Body of pancreas (tissue), 4 donors: ENCODE measurements around the gene TUBA3D. TPM values are rescaled to one million over a fixed set of nuclear protein-coding genes. Genes with fewer than 3 reads are reported as not detected.
"Not testable (repeated sequence)": the region's sequence is repeated elsewhere in the genome, so short reads cannot be mapped to it uniquely, and the experiment has no call there.

Experiments used
- ATAC-seq: fragments of 150-250 bp; one replicate; pipeline ENCODE4 v1.9.1; 2016
- DNase-seq, 4 donors: peaks; one replicate each; pipeline ENCODE4 v3.0.0-alpha.2; 2019
- H3K27ac ChIP-seq, 4 donors: fragments of 200-600 bp; sonication (generic); 1 replicate in 3 of 4; 2 replicates in 1 of 4; pipeline versions ENCODE4 v1.5.1 to v1.6.1; 2016 to 2019; ENCODE audit warnings: mild to moderate bottlenecking in 1 of 4, mixed read lengths in 1 of 4, moderate library complexity in 1 of 4
- H3K27me3 ChIP-seq, 2 donors: fragments of 200-600 bp; sonication (generic); one replicate each; pipeline ENCODE4 v1.6.0; 2016; ENCODE audit warnings: mild to moderate bottlenecking in 1 of 2
- H3K36me3 ChIP-seq, 2 donors: fragments of 200-600 bp; sonication (generic); replicated peaks in 1 of 2; 2 replicates each; pipeline ENCODE4 v1.5.1; 2016; ENCODE audit warnings: low read depth in 2 of 2; ENCODE audit not compliant: insufficient read depth in 1 of 2
- H3K4me1 ChIP-seq: fragments of 200-600 bp; sonication (generic); one replicate; pipeline ENCODE4 v1.6.0; 2016
- H3K4me3 ChIP-seq, 2 donors: fragments of 200-600 bp; sonication (generic); 1 replicate in 1 of 2; 2 replicates in 1 of 2; pipeline ENCODE4 v1.5.1; 2016 to 2019
- H3K9me3 ChIP-seq, 3 donors: fragments of 200-600 bp; sonication (generic); 1 replicate in 2 of 3; 2 replicates in 1 of 3; pipeline ENCODE4 v1.5.1; 2016
- POLR2A ChIP-seq, 3 donors: fragments of 450-650 bp; IDR thresholded peaks; one replicate each; pipeline ENCODE4 v1.6.1; 2016; ENCODE audit warnings: antibody characterized with exemption in 3 of 3, mild to moderate bottlenecking in 2 of 3
- WGBS, 2 donors: methylation state at CpG; one replicate each; pipeline ENCODE4 v1.1.5; 2017; 5-methylcytosine and 5-hydroxymethylcytosine counted together
- intact Hi-C: fragments of 100-400 bp; cut with DNase I; formaldehyde crosslinking; loops from one replicate; pipeline ENCODE4 v1.15.1; 2023
- total RNA-seq, 2 donors: library from RNA; depleted of rRNA; stranded (reverse); fragments of >200 nt; gene quantifications; one replicate each; pipeline ENCODE4 v1.1.0, GENCODE V29; 2016
- TF ChIP-seq, protein P1 (sequence below), 7 experiments: fragments of 450-650 bp in 4 of 7; fragments of 200-600 bp in 3 of 7; sonication (generic) in 3 of 7; IDR thresholded peaks; one replicate each; pipeline ENCODE4 v1.5.1; 2016 to 2019; ENCODE audit warnings: antibody characterized with exemption in 7 of 7

TUBA3D gene
- not detected for total RNA-seq

DNA sequence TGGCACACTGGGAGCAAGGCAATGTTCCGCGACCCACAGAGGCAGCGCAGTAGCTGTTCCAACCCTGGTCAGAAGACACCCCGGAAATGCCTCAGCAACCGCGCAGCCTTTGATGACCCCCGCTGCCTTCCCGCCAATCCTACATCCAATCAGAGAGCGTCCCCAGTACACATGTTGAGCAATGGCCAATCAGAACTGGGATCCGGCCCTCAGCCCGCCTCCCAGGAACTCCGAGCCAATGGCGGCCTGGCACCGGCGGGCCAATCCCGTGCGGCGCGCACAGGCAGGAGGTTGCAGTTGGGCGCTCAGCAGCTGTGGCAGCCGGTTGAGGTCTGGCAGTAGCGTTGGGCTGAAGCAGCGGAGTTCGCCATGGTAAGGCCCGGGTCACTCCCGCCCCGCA lies at the start of gene TUBA3D:
Gene TUBA3D, plus strand, starts transcription at position 289 of the 400 bp plus-strand sequence. Its CDS starts 81 bp downstream, at position 370.
- Histone ChIP-seq H3K9me3 (no peaks in the 10 kb centered on the region), H3K27me3 (no peaks in the 10 kb centered on the region), H3K36me3 (no peaks in the 10 kb centered on the region), H3K4me1 (peaks cover 6% of the 10 kb centered on the region), H3K4me3 (no peak within 1 kb of the TSS), H3K27ac (no peak within 1 kb of the TSS)
- no peak for TF ChIP-seq POLR2A (IDR thresholded peaks at IDR 0.05)
- TF ChIP-seq, protein P1, sequence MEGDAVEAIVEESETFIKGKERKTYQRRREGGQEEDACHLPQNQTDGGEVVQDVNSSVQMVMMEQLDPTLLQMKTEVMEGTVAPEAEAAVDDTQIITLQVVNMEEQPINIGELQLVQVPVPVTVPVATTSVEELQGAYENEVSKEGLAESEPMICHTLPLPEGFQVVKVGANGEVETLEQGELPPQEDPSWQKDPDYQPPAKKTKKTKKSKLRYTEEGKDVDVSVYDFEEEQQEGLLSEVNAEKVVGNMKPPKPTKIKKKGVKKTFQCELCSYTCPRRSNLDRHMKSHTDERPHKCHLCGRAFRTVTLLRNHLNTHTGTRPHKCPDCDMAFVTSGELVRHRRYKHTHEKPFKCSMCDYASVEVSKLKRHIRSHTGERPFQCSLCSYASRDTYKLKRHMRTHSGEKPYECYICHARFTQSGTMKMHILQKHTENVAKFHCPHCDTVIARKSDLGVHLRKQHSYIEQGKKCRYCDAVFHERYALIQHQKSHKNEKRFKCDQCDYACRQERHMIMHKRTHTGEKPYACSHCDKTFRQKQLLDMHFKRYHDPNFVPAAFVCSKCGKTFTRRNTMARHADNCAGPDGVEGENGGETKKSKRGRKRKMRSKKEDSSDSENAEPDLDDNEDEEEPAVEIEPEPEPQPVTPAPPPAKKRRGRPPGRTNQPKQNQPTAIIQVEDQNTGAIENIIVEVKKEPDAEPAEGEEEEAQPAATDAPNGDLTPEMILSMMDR (IDR thresholded peaks at IDR 0.05), result no peak
- ATAC-seq (no peak), DNase-seq (no peak)
- WGBS, 2 donors, result 93 to 97% methylated on average over 5 to 16 of the region's 27 CpGs
- intact Hi-C loops, result no loop called here

DNA sequence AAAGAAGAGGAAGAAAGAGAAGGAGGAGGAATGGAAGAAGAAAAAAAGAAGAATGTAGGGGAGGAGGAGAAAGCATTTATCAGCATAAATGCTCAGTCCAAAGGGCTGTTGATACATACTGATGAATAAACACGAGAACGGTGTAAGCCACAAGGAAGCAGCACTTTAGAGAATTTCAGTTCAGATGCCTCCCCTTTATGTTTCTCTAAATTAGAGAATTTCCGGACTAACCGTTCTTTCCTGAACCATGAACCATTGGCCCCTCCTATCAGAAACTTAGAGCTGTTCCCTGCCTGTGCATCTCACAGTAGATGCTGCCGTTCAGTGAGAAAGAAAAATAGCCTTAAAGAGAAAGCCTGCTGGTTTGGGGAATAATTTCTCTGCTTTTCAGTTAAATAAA lies 49.2 kb upstream of the TUBA3D start:
- WGBS, 2 donors, result 46 to 58% methylated on average over 5 of the region's 5 CpGs
- no peaks in the 10 kb centered on the region for H3K4me1 ChIP-seq
- H3K27ac ChIP-seq, result no peak overlapping the region
- H3K9me3 ChIP-seq, result no peaks in the 10 kb centered on the region
- peaks cover 0 to 6% of the 10 kb centered on the region in 2 donors for H3K27me3 ChIP-seq
- intact Hi-C loops, result no loop called here
- ATAC-seq (no peak), DNase-seq (no peak)
- no peak for TF ChIP-seq POLR2A (IDR thresholded peaks at IDR 0.05)
- TF ChIP-seq, protein P1 (IDR thresholded peaks at IDR 0.05), result no peak
- H3K36me3 ChIP-seq, result no peaks in the 10 kb centered on the region
- no peak overlapping the region for H3K4me3 ChIP-seq

DNA sequence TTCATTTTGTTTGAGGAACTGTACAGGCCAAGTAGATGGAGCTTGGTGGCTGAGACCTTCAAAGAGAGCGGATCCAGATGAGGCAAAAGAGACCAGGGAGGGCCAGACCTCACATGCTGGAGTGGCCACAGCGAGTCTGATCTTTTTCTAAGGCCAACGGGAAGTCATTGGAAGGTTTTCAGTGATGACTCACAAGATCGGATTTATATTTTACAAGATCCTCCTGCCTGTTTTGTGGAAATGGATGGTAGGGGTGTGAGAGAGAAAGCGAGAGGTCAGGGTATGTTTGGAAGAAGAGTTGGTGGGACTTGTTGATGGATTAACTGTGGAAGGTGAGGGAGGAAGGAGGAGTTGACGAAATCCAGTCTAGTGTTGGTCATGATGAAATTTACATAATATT lies 44.6 kb upstream of the TUBA3D start:
- Histone ChIP-seq H3K27me3 (no peaks in the 10 kb centered on the region), H3K36me3 (no peaks in the 10 kb centered on the region), H3K9me3 (no peaks in the 10 kb centered on the region), H3K4me3 (no peak overlapping the region), H3K27ac (no peak overlapping the region), H3K4me1 (no peaks in the 10 kb centered on the region)
- no peak for TF ChIP-seq POLR2A (IDR thresholded peaks at IDR 0.05)
- TF ChIP-seq, protein P1 (IDR thresholded peaks at IDR 0.05), result no peak
- no peak for DNase-seq
- no peak for ATAC-seq
- intact Hi-C loops, result no loop called here
- WGBS, 2 donors, result 52 to 58% methylated on average over 6 of the region's 6 CpGs

DNA sequence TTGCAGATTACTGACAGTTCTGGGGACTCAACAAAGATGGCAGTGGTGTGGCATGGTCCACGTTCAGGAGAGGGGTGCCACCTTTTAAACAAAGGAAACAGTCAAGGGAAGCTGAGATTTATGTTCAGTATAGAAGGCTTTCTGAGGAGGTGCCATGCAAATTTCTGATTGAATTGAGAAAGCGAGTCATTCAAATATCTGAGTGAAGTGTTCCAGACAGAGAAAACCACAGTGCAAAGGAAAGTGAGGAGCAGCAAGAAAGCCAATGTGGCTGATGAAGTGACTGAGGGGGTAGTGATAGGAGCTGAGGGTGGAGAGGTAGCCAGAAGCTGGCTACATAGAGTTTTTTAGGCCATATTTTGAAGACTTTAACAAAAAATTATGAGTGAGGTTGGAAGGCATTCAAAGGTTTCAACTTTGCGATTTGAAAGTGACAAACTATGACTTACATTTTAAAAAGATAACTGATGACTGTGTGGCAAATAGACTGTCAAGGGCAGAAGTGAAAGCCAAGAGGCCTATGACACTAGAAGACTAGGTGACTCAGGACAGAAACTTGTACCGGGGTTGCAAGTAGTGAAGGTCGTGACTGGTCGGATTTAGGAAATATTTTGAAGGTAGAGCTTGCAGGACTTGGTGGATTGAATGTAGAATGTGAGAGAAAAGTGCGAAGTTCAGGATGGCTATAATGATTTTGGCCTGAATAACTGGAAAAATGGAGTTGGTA lies 35.0 kb upstream of the TUBA3D start:
- H3K36me3 ChIP-seq, ATAC-seq, H3K27ac ChIP-seq, H3K27me3 ChIP-seq, H3K4me1 ChIP-seq, intact Hi-C loops, DNase-seq, H3K4me3 ChIP-seq, H3K9me3 ChIP-seq: not testable (repeated sequence)
- WGBS, 2 donors, result 54 to 60% methylated on average over 7 of the region's 7 CpGs

DNA sequence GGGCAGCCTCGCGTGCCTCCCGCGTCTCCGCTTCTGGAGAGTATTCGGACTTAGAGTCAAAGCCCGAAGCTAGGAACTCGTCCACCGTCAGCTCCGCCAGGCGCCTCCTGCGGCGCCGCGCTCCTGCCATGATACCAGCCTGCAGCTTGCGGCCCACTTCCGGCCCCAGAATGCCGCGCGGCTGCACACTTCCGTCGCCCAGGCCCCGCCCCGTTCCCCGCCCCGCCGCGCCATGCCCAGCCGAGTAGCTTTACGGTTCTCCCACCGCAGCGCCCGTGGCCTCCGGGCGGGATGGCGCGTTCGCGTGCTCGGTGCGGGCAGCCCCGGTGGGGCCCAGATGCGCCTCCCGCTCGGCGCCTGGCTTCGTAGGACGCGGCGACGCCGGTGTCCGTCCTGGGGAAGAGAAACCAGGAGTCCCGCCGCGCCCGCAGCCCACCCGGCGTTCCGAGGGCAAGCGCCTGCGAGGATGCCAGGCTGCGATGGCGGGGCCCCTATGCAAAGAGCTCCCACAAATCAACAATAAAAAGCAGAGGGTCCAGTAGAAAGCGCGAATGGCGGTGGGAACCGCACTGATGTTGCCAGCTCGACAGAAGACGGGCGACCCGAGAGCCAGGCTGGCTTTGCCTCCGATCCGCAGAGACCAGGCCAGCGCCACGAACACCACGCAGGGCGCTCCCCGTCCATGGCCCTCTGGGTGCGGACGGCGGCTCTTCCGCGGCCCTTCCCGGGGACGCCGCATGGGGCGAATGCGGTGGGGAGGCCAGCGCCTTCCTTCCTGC lies 31.0 kb upstream of the TUBA3D start:
- DNase-seq, H3K27me3 ChIP-seq, H3K36me3 ChIP-seq, H3K9me3 ChIP-seq, H3K4me1 ChIP-seq, H3K27ac ChIP-seq, ATAC-seq, H3K4me3 ChIP-seq, intact Hi-C loops: not testable (repeated sequence)
- 86 to 89% methylated on average over 34 to 46 of the region's 90 CpGs for WGBS, 2 donors

DNA sequence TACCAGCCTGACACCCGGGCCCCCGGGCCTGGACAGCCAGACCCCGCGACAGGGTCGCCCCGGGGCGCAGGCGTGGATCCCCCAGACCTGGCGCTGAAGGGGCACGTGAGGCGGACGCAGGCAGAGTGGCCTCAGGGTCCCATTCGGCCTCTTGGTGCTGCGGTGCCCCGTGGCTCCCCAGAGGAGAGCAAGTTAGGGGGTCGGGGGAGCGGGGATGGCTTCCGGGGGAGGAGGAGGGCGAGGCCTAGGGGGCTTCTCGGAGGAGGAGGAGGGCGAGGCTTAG lies 30.5 kb upstream of the TUBA3D start:
- DNase-seq, result not testable (repeated sequence)

More for the DNA sequence above, 30.5 kb upstream of the TUBA3D start:
- H3K4me1 ChIP-seq, H3K27ac ChIP-seq, H3K36me3 ChIP-seq, H3K27me3 ChIP-seq, H3K9me3 ChIP-seq, H3K4me3 ChIP-seq, intact Hi-C loops, ATAC-seq: not testable (repeated sequence)
- 85 to 88% methylated on average over 4 to 12 of the region's 21 CpGs for WGBS, 2 donors
